Right cardiac atrium (tissue), 5 donors: ENCODE data around the gene CRIP1. TPM values are rescaled to one million over a fixed set of nuclear protein-coding genes. Genes with fewer than 3 reads are reported as not detected.

Experiments used
- ATAC-seq, 2 donors: fragments of 200-7000 bp; cut with Tn5 transposase; one replicate each; pipeline versions ENCODE4 v1.8.0 to v1.9.1; 2020; ENCODE audit warnings: moderate library complexity in 2 of 2, mild to moderate bottlenecking in 1 of 2
- DNase-seq, 3 donors: peaks; one replicate each; pipeline ENCODE4 v3.0.0-alpha.2; 2020
- H3K27ac ChIP-seq: one replicate; pipeline ENCODE4 v1.5.1; 2013; ENCODE audit warnings: mild to moderate bottlenecking, low read length, control low read depth, moderate library complexity
- H3K27me3 ChIP-seq: one replicate; pipeline ENCODE4 v1.6.1; 2013; ENCODE audit not compliant: control insufficient read depth, insufficient read depth
- H3K4me1 ChIP-seq: one replicate; pipeline ENCODE4 v1.6.1; 2013; ENCODE audit warnings: low read length; ENCODE audit not compliant: control insufficient read depth, insufficient read depth
- H3K4me3 ChIP-seq: one replicate; pipeline ENCODE4 v1.5.1; 2013; ENCODE audit warnings: low read length, control low read depth
- H3K9me3 ChIP-seq: one replicate; pipeline ENCODE4 v1.6.1; 2013; ENCODE audit warnings: low read length; ENCODE audit not compliant: control insufficient read depth
- WGBS: extraction: QIAGEN DNeasy Blood & Tissue Kit; methylation state at CpG from one replicate; pipeline ENCODE4 v1.1.7; 2013; 5-methylcytosine and 5-hydroxymethylcytosine counted together
- intact Hi-C, 4 donors: fragments of 100-400 bp; cut with DNase I; formaldehyde crosslinking; loops; one replicate each; pipeline versions ENCODE4 v1.11.0 to v1.14.0; 2022 to 2023
- polyA plus RNA-seq: library from polyadenylated mRNA; stranded (reverse); fragments of 200-250 nt; gene quantifications from one replicate; pipeline ENCODE4 v1.2.3, GENCODE V29; 2013
- total RNA-seq, 4 donors: library from RNA; stranded (reverse); fragmentation: NEBNext Ultra II Directional; extraction: Animal tissue kit (Norgen Biotek cat#: 25700); gene quantifications; one replicate each; pipeline ENCODE4 v1.2.1, GENCODE V29; 2021
- donor health status: healthy with polysubstance abuse.
- donor health status: DM: no; HTN: yes; CAD: no.
- donor health status: DM: no; HTN: no; CAD: no.
- donor health status: DM: no; HTN: yes; CAD: no; lungs with severe emphysema.
- donor health status: DM: yes; HTN: yes; CAD: no.

The CRIP1 gene
- total and polyA plus RNA-seq, 5 donors, result 161 to 243 (median 204) TPM

- Histone ChIP-seq H3K4me1 (no peaks in the 10 kb centered on the region), H3K9me3 (no peaks in the 10 kb centered on the region), H3K27me3 (no peaks in the 10 kb centered on the region), H3K27ac (no peak overlapping the region), H3K4me3 (peak overlapping the region; percentile 62)
- intact Hi-C loops, result loop anchor here in 1 of 4 donors (10.0 kb wide), 1 partner anchor 153 kb away; no protein-coding TSS in a partner anchor
- ATAC-seq (peak in 1 of 2 donors; percentile 4), DNase-seq (no peak)
- WGBS, result 21% methylated on average over 23 of the region's 23 CpGs
These were observed 40.7 kb downstream of the CRIP1 start for GRCh38 chr14:105527381-105527825.

GRCh38 chr14:105527826-105528585, 41.3 kb downstream of the CRIP1 start:
- WGBS, result 6% methylated on average over 67 of the region's 67 CpGs
- no peaks in the 10 kb centered on the region for H3K27me3 ChIP-seq
- intact Hi-C loops, result loop anchor here in 2 of 4 donors (2.0 to 10.0 kb wide), 2 partner anchors 153 to 157 kb away; no protein-coding TSS in a partner anchor

GRCh38 chr14:105528586-105529318, 42.1 kb downstream of the CRIP1 start:
- Histone ChIP-seq H3K4me1 (no peaks in the 10 kb centered on the region), H3K27me3 (no peaks in the 10 kb centered on the region), H3K4me3 (peak overlapping the region; percentile 52), H3K27ac (no peak overlapping the region), H3K9me3 (no peaks in the 10 kb centered on the region)
- DNase-seq (peak in 2 of 3 donors; percentile 23 to 71), ATAC-seq (peak in 1 of 2 donors; percentile 0)
- 17% methylated on average over 89 of the region's 89 CpGs for WGBS
- intact Hi-C loops, result loop anchor here in 2 of 4 donors (2.0 to 10.0 kb wide), 2 partner anchors 154 to 158 kb away; no protein-coding TSS in a partner anchor

More at GRCh38 chr14:105527826-105528585, 41.3 kb downstream of the CRIP1 start:
- H3K9me3 ChIP-seq, result no peaks in the 10 kb centered on the region
- H3K27ac ChIP-seq, result no peak overlapping the region
- peak; percentile 71 to 72 for ATAC-seq
- H3K4me3 ChIP-seq, result peak overlapping the region; percentile 52
- DNase-seq, result peak; percentile 81 to 95 (median 93)
- no peaks in the 10 kb centered on the region for H3K4me1 ChIP-seq

GRCh38 chr14:105529319-105529568, 42.6 kb downstream of the CRIP1 start:
- ATAC-seq, result no peak
- DNase-seq, result peak in 1 of 3 donors; percentile 71
- WGBS, result 43% methylated on average over 24 of the region's 24 CpGs
- intact Hi-C loops, result loop anchor here in 2 of 4 donors (2.0 to 10.0 kb wide), 2 partner anchors 154 to 158 kb away; no protein-coding TSS in a partner anchor
- no peaks in the 10 kb centered on the region for H3K4me1 ChIP-seq
- no peak overlapping the region for H3K27ac ChIP-seq
- no peaks in the 10 kb centered on the region for H3K9me3 ChIP-seq
- H3K4me3 ChIP-seq, result no peak overlapping the region
- H3K27me3 ChIP-seq, result no peaks in the 10 kb centered on the region

- DNase-seq, result peak; percentile 22 to 76 (median 68)
- ATAC-seq, result no peak
- H3K27me3 ChIP-seq, result no peaks in the 10 kb centered on the region
- H3K9me3 ChIP-seq, result no peaks in the 10 kb centered on the region
- 43% methylated on average over 63 of the region's 63 CpGs for whole genome bisulfite sequencing
- H3K4me3 ChIP-seq, result no peak overlapping the region
- intact Hi-C loops, result loop anchor here in 3 of 4 donors (2.0 to 10.0 kb wide), 4 partner anchors 152 to 325 kb away; no protein-coding TSS in a partner anchor
- no peak overlapping the region for H3K27ac ChIP-seq
- H3K4me1 ChIP-seq, result no peaks in the 10 kb centered on the region
These were observed 43.0 kb downstream of the CRIP1 start for GRCh38 chr14:105529569-105530284.

GRCh38 chr14:105530285-105531087, 43.8 kb downstream of the CRIP1 start:
- peak in 2 of 3 donors; percentile 37 to 73 for DNase-seq
- intact Hi-C loops, result loop anchor here in 2 of 4 donors (5.0 to 10.0 kb wide), 2 partner anchors 153 to 326 kb away; no protein-coding TSS in a partner anchor
- WGBS, result 79% methylated on average over 19 of the region's 19 CpGs
- H3K27me3 ChIP-seq, result no peaks in the 10 kb centered on the region
- H3K27ac ChIP-seq, result no peak overlapping the region
- H3K4me1 ChIP-seq, result no peaks in the 10 kb centered on the region
- H3K9me3 ChIP-seq, result no peaks in the 10 kb centered on the region
- ATAC-seq, result peak in 1 of 2 donors; percentile 6
- H3K4me3 ChIP-seq, result no peak overlapping the region

- Histone ChIP-seq H3K27ac (no peak overlapping the region), H3K27me3 (no peaks in the 10 kb centered on the region), H3K9me3 (no peaks in the 10 kb centered on the region), H3K4me3 (no peak overlapping the region), H3K4me1 (no peaks in the 10 kb centered on the region)
- intact Hi-C loops, result loop anchor here in 2 of 4 donors (5.0 to 10.0 kb wide), 2 partner anchors 154 to 326 kb away; no protein-coding TSS in a partner anchor
- WGBS, result 94% methylated on average over 30 of the region's 30 CpGs
- peak in 1 of 3 donors; percentile 44 for DNase-seq
- no peak for ATAC-seq
These were observed 44.6 kb downstream of the CRIP1 start for GRCh38 chr14:105531088-105531893.

GRCh38 chr14:105531894-105532623, 45.4 kb downstream of the CRIP1 start:
- Histone ChIP-seq H3K27ac (no peak overlapping the region), H3K4me1 (no peaks in the 10 kb centered on the region), H3K4me3 (no peak overlapping the region), H3K9me3 (no peaks in the 10 kb centered on the region), H3K27me3 (no peaks in the 10 kb centered on the region)
- no peak for ATAC-seq
- WGBS, result 79% methylated on average over 19 of the region's 19 CpGs
- intact Hi-C loops, result loop anchor here in 2 of 4 donors (5.0 to 10.0 kb wide), 2 partner anchors 155 to 327 kb away; no protein-coding TSS in a partner anchor
- peak in 1 of 3 donors; percentile 45 for DNase-seq

- no peak overlapping the region for H3K27ac ChIP-seq
- intact Hi-C loops, result loop anchor here in 2 of 4 donors (5.0 to 10.0 kb wide), 2 partner anchors 155 to 328 kb away; no protein-coding TSS in a partner anchor
- no peaks in the 10 kb centered on the region for H3K27me3 ChIP-seq
- WGBS, result 59% methylated on average over 10 of the region's 10 CpGs
- ATAC-seq, result no peak
- H3K4me1 ChIP-seq, result no peaks in the 10 kb centered on the region
- H3K9me3 ChIP-seq, result no peaks in the 10 kb centered on the region
- peak in 1 of 3 donors; percentile 45 for DNase-seq
- no peak overlapping the region for H3K4me3 ChIP-seq
These were observed 46.1 kb downstream of the CRIP1 start for GRCh38 chr14:105532735-105533141.
